Loucy (cell line): ENCODE measurements around the gene ZBTB20.

Experiments
- H2AFZ ChIP-seq: fragments of 200-600 bp; sonication (generic); 2 replicates; pipeline ENCODE4 v1.6.0; 2016; ENCODE audit warnings: antibody characterized with exemption, mild to moderate bottlenecking, low read length, moderate library complexity
- H3F3A ChIP-seq: fragments of 200-600 bp; 2 replicates; pipeline ENCODE4 v1.6.0; 2016; ENCODE audit warnings: antibody characterized with exemption, low read depth, mild to moderate bottlenecking
- H3K27me3 ChIP-seq: fragments of 200-600 bp; sonication (generic); 2 replicates; pipeline ENCODE4 v1.6.1; 2014; ENCODE audit warnings: low read length, mild to moderate bottlenecking; ENCODE audit not compliant: insufficient read depth, poor library complexity, severe bottlenecking
- H3K36me3 ChIP-seq: fragments of 200-600 bp; sonication (generic); 2 replicates; pipeline ENCODE4 v1.6.1; 2016; ENCODE audit warnings: low read length; ENCODE audit not compliant: insufficient read depth
- H3K4me1 ChIP-seq: fragments of 200-600 bp; sonication (generic); 2 replicates; pipeline ENCODE4 v1.5.1; 2014; ENCODE audit warnings: low read length, mild to moderate bottlenecking; ENCODE audit not compliant: insufficient read depth, poor library complexity, severe bottlenecking
- H3K4me2 ChIP-seq: fragments of 200-600 bp; sonication (generic); 2 replicates; pipeline ENCODE4 v1.6.0; 2014; ENCODE audit warnings: antibody characterized with exemption, low read length, low read depth, mild to moderate bottlenecking; ENCODE audit not compliant: poor library complexity, severe bottlenecking
- H3K4me3 ChIP-seq: fragments of 200-600 bp; sonication (generic); 2 replicates; pipeline ENCODE4 v1.5.1; 2014; ENCODE audit warnings: low read length, mild to moderate bottlenecking, mixed read lengths; ENCODE audit not compliant: poor library complexity, severe bottlenecking
- H3K79me2 ChIP-seq: fragments of 200-600 bp; sonication (generic); 2 replicates; pipeline ENCODE4 v1.6.1; 2014; ENCODE audit warnings: low read length; ENCODE audit not compliant: insufficient read depth
- H3K9ac ChIP-seq: fragments of 200-600 bp; sonication (generic); 2 replicates; pipeline ENCODE4 v1.6.0; 2014; ENCODE audit warnings: mild to moderate bottlenecking, low read depth, low read length, moderate library complexity; ENCODE audit not compliant: poor library complexity, severe bottlenecking
- H3K9me2 ChIP-seq: fragments of 200-600 bp; sonication (generic); replicated peaks from 2 replicates; pipeline ENCODE4 v1.6.1; 2016; ENCODE audit warnings: low read depth, low read length, mixed read lengths
- H3K9me3 ChIP-seq: fragments of 200-600 bp; sonication (generic); 2 replicates; pipeline ENCODE4 v1.6.1; 2014; ENCODE audit warnings: mild to moderate bottlenecking, antibody characterized with exemption, low read length, low read depth; ENCODE audit not compliant: insufficient read depth
- H4K20me1 ChIP-seq: fragments of 200-600 bp; sonication (generic); 2 replicates; pipeline ENCODE4 v1.6.0; 2014; ENCODE audit warnings: antibody characterized with exemption, low read length, mild to moderate bottlenecking; ENCODE audit not compliant: insufficient read depth, poor library complexity, severe bottlenecking
- CTCF ChIP-seq: fragments of 200-600 bp; sonication (generic); conservative IDR thresholded peaks from 2 replicates; pipeline ENCODE4 v1.5.1; 2014; ENCODE audit warnings: mild to moderate bottlenecking, antibody characterized with exemption, low read length
- EZH2phosphoT487 ChIP-seq: fragments of 200-600 bp; IDR thresholded peaks from 2 replicates; pipeline ENCODE4 v1.6.1; 2018; ENCODE audit warnings: antibody characterized with exemption, mild to moderate bottlenecking, moderate library complexity, borderline replicate concordance

Gene ZBTB20

GRCh38 chr3:114709102-114709501 is 438.0 kb downstream of the ZBTB20 start:
- no peak overlapping the region for H3K9ac ChIP-seq

DNA sequence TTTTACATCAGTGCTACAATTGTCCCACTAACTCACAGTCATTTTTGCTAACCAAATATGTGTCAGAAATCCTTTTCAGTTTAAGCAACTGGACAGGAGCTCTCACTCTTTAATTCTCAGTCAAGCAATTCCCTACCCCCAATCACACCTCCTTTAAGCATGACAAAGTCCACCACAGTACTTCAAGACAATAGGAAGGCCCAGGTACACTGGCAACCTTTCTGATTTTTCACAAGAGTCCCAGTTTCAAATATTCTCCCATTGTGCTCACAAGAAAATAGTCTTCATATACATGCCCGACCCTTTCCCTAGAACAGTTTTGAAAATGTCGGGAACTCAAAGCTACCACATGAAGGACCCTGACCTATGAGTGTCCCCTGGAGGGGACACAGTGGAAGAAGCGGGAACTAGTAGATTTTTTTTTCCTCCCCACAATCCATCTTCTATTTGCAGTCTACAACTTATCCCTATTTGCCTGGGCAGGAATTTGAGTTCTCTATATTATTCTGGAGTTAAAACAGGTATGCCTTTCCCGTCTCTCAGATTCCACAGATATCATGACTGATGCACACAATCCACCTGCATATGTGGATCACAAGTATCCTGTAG is 439.7 kb downstream of the ZBTB20 start:
- Histone ChIP-seq H3K27me3 (no peaks in the 10 kb centered on the region), H2AFZ (no peak overlapping the region), H3K9ac (no peak overlapping the region), H3K79me2 (no peaks in the 10 kb centered on the region), H3K9me3 (no peaks in the 10 kb centered on the region), H3K4me3 (no peak overlapping the region), H3K4me1 (no peaks in the 10 kb centered on the region), H3K36me3 (no peaks in the 10 kb centered on the region), H4K20me1 (no peaks in the 10 kb centered on the region), H3K4me2 (no peak overlapping the region), H3F3A (no peaks in the 10 kb centered on the region), H3K9me2 (no peaks in the 10 kb centered on the region)
- no peak for TF ChIP-seq EZH2phosphoT487
- no peak for TF ChIP-seq CTCF

More at GRCh38 chr3:114709102-114709501, 438.0 kb downstream of the ZBTB20 start:
- no peaks in the 10 kb centered on the region for H3K36me3 ChIP-seq
- no peaks in the 10 kb centered on the region for H3F3A ChIP-seq
- no peak overlapping the region for H3K4me3 ChIP-seq
- no peaks in the 10 kb centered on the region for H3K79me2 ChIP-seq
- no peaks in the 10 kb centered on the region for H4K20me1 ChIP-seq
- H3K9me3 ChIP-seq: no peaks in the 10 kb centered on the region
- H2AFZ ChIP-seq: no peak overlapping the region
- no peak overlapping the region for H3K4me2 ChIP-seq
- H3K4me1 ChIP-seq: peaks cover under 1% of the 10 kb centered on the region
- no peaks in the 10 kb centered on the region for H3K27me3 ChIP-seq
- TF ChIP-seq EZH2phosphoT487: no peak
- no peak for TF ChIP-seq CTCF
- no peaks in the 10 kb centered on the region for H3K9me2 ChIP-seq

DNA sequence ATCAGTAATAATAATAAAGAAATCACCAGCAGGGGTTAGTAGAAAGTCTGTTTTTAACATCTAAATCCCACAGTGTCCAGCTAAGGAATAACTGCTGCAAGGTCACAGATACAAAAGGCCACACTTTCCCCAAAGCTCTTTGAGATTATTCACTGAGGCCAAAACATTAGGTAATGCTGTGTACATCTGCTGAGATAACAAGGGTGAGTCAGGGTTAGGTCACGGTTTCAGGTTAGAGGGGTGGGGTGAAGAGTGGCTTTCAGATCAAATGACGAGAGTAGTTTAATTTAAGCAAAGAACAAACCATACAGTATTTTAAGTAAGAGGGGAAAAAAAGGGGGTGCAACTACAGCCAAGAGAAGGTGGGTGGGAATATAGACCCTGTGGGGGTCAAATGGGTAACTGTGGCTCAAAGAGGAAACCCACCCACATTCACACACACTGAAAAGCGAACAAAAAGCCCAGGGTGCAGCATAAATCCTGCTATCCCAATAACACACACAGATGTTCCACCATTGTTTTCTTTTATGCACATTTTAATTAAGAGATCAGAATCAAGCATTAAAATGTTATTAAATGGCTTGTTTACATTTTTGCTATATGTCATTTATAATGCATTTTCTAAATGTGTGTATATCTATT is 440.4 kb downstream of the ZBTB20 start:
- Histone ChIP-seq H3K79me2 (no peaks in the 10 kb centered on the region), H2AFZ (no peak overlapping the region), H3K9ac (no peak overlapping the region), H3K9me2 (no peaks in the 10 kb centered on the region), H3K36me3 (no peaks in the 10 kb centered on the region), H3K4me1 (no peaks in the 10 kb centered on the region), H3K9me3 (no peaks in the 10 kb centered on the region), H3K27me3 (no peaks in the 10 kb centered on the region), H3K4me3 (no peak overlapping the region), H4K20me1 (no peaks in the 10 kb centered on the region), H3K4me2 (no peak overlapping the region), H3F3A (no peaks in the 10 kb centered on the region)
- TF ChIP-seq EZH2phosphoT487: no peak
- no peak for TF ChIP-seq CTCF
